ENCODE measurements around the gene KCNIP4.

DNA sequence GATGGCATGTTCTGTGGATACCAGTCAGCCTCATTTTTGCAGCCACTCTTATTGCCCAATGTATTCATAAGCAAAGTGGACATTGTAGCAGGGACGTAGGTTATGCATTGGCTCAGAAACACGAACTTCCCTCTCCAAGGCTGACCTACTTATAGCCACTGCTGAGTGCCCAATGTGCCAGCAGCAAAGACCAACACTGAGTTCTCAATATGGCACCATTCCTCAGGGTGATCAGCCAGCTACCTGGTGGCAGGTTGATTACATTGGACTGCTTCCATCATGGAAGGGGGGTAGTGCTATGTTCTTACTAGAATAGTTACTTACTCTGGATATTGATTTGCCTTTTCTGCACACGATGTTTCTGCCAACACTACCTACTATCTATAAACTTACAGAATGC, 306.9 kb downstream of the KCNIP4 start:
- TF ChIP-seq POLR2A (IDR thresholded peaks at IDR 0.05) (no peak), CTCF (IDR thresholded peaks at IDR 0.05 in 8 of 11, conservative IDR thresholded peaks at IDR 0.05 in 3 of 11) (no peak), POLR2AphosphoS5 (IDR thresholded peaks at IDR 0.05) (no peak)
